Stomach (tissue), 4 donors: Measurements from ENCODE around the gene NOXO1.

Experiments
- CTCF ChIP-seq, 7 experiments: fragments of 450-650 bp in 4 of 7; fragments of 200-600 bp in 3 of 7; sonication (generic) in 3 of 7; IDR thresholded peaks; one replicate each; pipeline ENCODE4 v1.5.1; 2016 to 2019; ENCODE audit warnings: antibody characterized with exemption in 7 of 7, control low read depth in 2 of 7, mild to moderate bottlenecking in 1 of 7
- EP300 ChIP-seq: sonication (generic); formaldehyde crosslinking; IDR thresholded peaks from one replicate; pipeline ENCODE4 v1.6.1; 2017; ENCODE audit warnings: antibody characterized with exemption
- POLR2A ChIP-seq, 4 donors: fragments of 450-650 bp; IDR thresholded peaks; one replicate each; pipeline ENCODE4 v1.6.1; 2016; ENCODE audit warnings: antibody characterized with exemption in 4 of 4, control low read depth in 2 of 4, mild to moderate bottlenecking in 1 of 4, moderate library complexity in 1 of 4
- POLR2AphosphoS5 ChIP-seq, 3 donors: sonication (generic); formaldehyde crosslinking; IDR thresholded peaks; one replicate each; pipeline ENCODE4 v1.6.1; 2016; ENCODE audit warnings: antibody characterized with exemption in 3 of 3

GRCh38 chr16:1991135-1991551 is 9.9 kb upstream of the NOXO1 start:
- no peak for TF ChIP-seq CTCF (IDR thresholded peaks at IDR 0.05)
- peak in 1 of 3 donors; percentile 24 for TF ChIP-seq POLR2AphosphoS5 (IDR thresholded peaks at IDR 0.05)
- no peak for TF ChIP-seq POLR2A (IDR thresholded peaks at IDR 0.05)
- TF ChIP-seq EP300 = no peak
